ENCODE measurements around the gene RAB11FIP3. TPM values are rescaled to one million over a fixed set of nuclear protein-coding genes. Genes with fewer than 3 reads are reported as not detected.

RAB11FIP3 gene
- total and polyA plus RNA-seq, 2 of the 13 experiments (the other 11 are each of a cell fraction or from before 2014, with no cell fraction given), result 34.3 to 57.6 TPM

GRCh38 chr16:474420-475122 is 49.1 kb downstream of the RAB11FIP3 start (continued):
- TF ChIP-seq EZH2 (conservative IDR thresholded peaks at IDR 0.05; ENCODE audit: low read depth, low read length) (no peak), MEIS2 (CRISPR knock-in tag; IDR thresholded peaks at IDR 0.05) (no peak), SALL1 (CRISPR knock-in tag; IDR thresholded peaks at IDR 0.05) (peak; percentile 71), PAX8 (CRISPR knock-in tag; IDR thresholded peaks at IDR 0.05; ENCODE audit: borderline replicate concordance) (0 out of 2 replicates have a peak, but pooled peaks have one; percentile 5), ZNF572 (CRISPR knock-in tag; IDR thresholded peaks at IDR 0.05) (no peak), ZNF574 (CRISPR knock-in tag; IDR thresholded peaks at IDR 0.05) (peak; percentile 42), SP4 (CRISPR knock-in tag; IDR thresholded peaks at IDR 0.05) (peak; percentile 72; the same call in 1 of the 2 replicates), ZNF24 (IDR thresholded peaks at IDR 0.05) (no peak), PAXIP1 (CRISPR knock-in tag; conservative IDR thresholded peaks at IDR 0.05) (peak; percentile 84), MTA1 (CRISPR knock-in tag; IDR thresholded peaks at IDR 0.05; ENCODE audit: borderline replicate concordance) (no peak), ZNF687 (CRISPR knock-in tag; IDR thresholded peaks at IDR 0.05) (peak; percentile 69), JUNB (CRISPR knock-in tag; IDR thresholded peaks at IDR 0.05; ENCODE audit: borderline replicate concordance) (no peak), ZNF619 (CRISPR knock-in tag; IDR thresholded peaks at IDR 0.05) (no peak), IKZF5 (CRISPR knock-in tag; IDR thresholded peaks at IDR 0.05) (peak; percentile 82), TCF12 (IDR thresholded peaks at IDR 0.05) (no peak), TCF12 (CRISPR knock-in tag; IDR thresholded peaks at IDR 0.05) (0 out of 2 replicates have a peak, but pooled peaks have one; percentile 49), YEATS4 (CRISPR knock-in tag; IDR thresholded peaks at IDR 0.05; ENCODE audit: borderline replicate concordance) (no peak; the same call in none of the 2 replicates), DNMT1 (CRISPR knock-in tag; IDR thresholded peaks at IDR 0.05) (0 out of 2 replicates have a peak, but pooled peaks have one; percentile 29)
